ENCODE measurements around the gene HS3ST1. TPM values are rescaled to one million over a fixed set of nuclear protein-coding genes. Genes with fewer than 3 reads are reported as not detected.
"Not testable (repeated sequence)": the region's sequence is repeated elsewhere in the genome, so short reads cannot be mapped to it uniquely, and the experiment has no call there.

The HS3ST1 gene
- polyA plus RNA-seq, 1 donor from 2014 or later = 5.5 TPM

- H3K4me1 Mint-ChIP-seq = peaks cover 14 to 45% (median 31%) of the 10 kb centered on the region in 3 donors
- H3K27me3 Mint-ChIP-seq = no peaks in the 10 kb centered on the region
- H3K27ac Mint-ChIP-seq = no peak overlapping the region
- H3K9me3 Mint-ChIP-seq = no peaks in the 10 kb centered on the region
- peaks cover 12% of the 10 kb centered on the region for H3K36me3 Mint-ChIP-seq
- no peak overlapping the region for H3K4me3 Mint-ChIP-seq
Observed at GRCh38 chr4:11402192-11402591, 26.5 kb downstream of the HS3ST1 start.

- no peaks in the 10 kb centered on the region for H3K27me3 Mint-ChIP-seq
- peaks cover 9 to 28% (median 15%) of the 10 kb centered on the region in 3 donors for H3K4me1 Mint-ChIP-seq
- no peak overlapping the region for H3K4me3 Mint-ChIP-seq
- H3K27ac Mint-ChIP-seq = no peak overlapping the region
- no peaks in the 10 kb centered on the region for H3K9me3 Mint-ChIP-seq
- peaks cover 15% of the 10 kb centered on the region for H3K36me3 Mint-ChIP-seq
Observed at GRCh38 chr4:11399461-11399971, 29.2 kb downstream of the HS3ST1 start.

- H3K27me3 Mint-ChIP-seq = no peaks in the 10 kb centered on the region
- peak overlapping the region in 1 of 3 donors; percentile 46 for H3K27ac Mint-ChIP-seq
- peak overlapping the region in 2 of 4 donors; percentile 14 to 83 for H3K4me3 Mint-ChIP-seq
- no peaks in the 10 kb centered on the region for H3K9me3 Mint-ChIP-seq
- H3K4me1 Mint-ChIP-seq = peaks cover 9 to 22% (median 12%) of the 10 kb centered on the region in 3 donors
- peaks cover 15% of the 10 kb centered on the region for H3K36me3 Mint-ChIP-seq
Observed at GRCh38 chr4:11397819-11398610, 30.7 kb downstream of the HS3ST1 start.

- no peak overlapping the region for H3K4me3 Mint-ChIP-seq
- peaks cover 15% of the 10 kb centered on the region for H3K36me3 Mint-ChIP-seq
- no peaks in the 10 kb centered on the region for H3K27me3 Mint-ChIP-seq
- H3K4me1 Mint-ChIP-seq = peaks cover 4 to 15% (median 8%) of the 10 kb centered on the region in 3 donors
- H3K9me3 Mint-ChIP-seq = no peaks in the 10 kb centered on the region
- peak overlapping the region in 2 of 3 donors; percentile 5 to 33 for H3K27ac Mint-ChIP-seq
Observed at GRCh38 chr4:11397146-11397545, 31.5 kb downstream of the HS3ST1 start.

GRCh38 chr4:11393551-11393950 is 35.1 kb downstream of the HS3ST1 start:
- no peaks in the 10 kb centered on the region for H3K9me3 Mint-ChIP-seq
- no peak overlapping the region for H3K4me3 Mint-ChIP-seq
- H3K27me3 Mint-ChIP-seq = no peaks in the 10 kb centered on the region

GRCh38 chr4:11384072-11384471 is 44.6 kb downstream of the HS3ST1 start:
- not testable (repeated sequence) for H3K4me1 Mint-ChIP-seq, H3K9me3 Mint-ChIP-seq, H3K36me3 Mint-ChIP-seq, H3K27ac Mint-ChIP-seq, H3K4me3 Mint-ChIP-seq, H3K27me3 Mint-ChIP-seq

More at GRCh38 chr4:11393551-11393950, 35.1 kb downstream of the HS3ST1 start:
- Mint-ChIP-seq H3K36me3 (peaks cover 8% of the 10 kb centered on the region), H3K4me1 (peaks cover 2 to 12% (median 8%) of the 10 kb centered on the region in 3 donors), H3K27ac (no peak overlapping the region)

GRCh38 chr4:11376571-11376970 is 52.1 kb downstream of the HS3ST1 start:
- Mint-ChIP-seq H3K9me3 (no peaks in the 10 kb centered on the region), H3K4me3 (no peak overlapping the region), H3K36me3 (no peaks in the 10 kb centered on the region), H3K27ac (no peak overlapping the region), H3K27me3 (no peaks in the 10 kb centered on the region), H3K4me1 (no peaks in the 10 kb centered on the region)

GRCh38 chr4:11376146-11376545 is 52.5 kb downstream of the HS3ST1 start:
- no peaks in the 10 kb centered on the region for H3K9me3 Mint-ChIP-seq
- no peaks in the 10 kb centered on the region for H3K36me3 Mint-ChIP-seq
- H3K27ac Mint-ChIP-seq = no peak overlapping the region
- H3K4me1 Mint-ChIP-seq = no peaks in the 10 kb centered on the region
- H3K27me3 Mint-ChIP-seq = no peaks in the 10 kb centered on the region
- H3K4me3 Mint-ChIP-seq = no peak overlapping the region

GRCh38 chr4:11368701-11369115 is 60.0 kb downstream of the HS3ST1 start:
- Mint-ChIP-seq H3K27ac (no peak overlapping the region), H3K4me1 (peaks cover 1 to 7% (median 1%) of the 10 kb centered on the region in 3 donors), H3K27me3 (peaks cover 8% of the 10 kb centered on the region), H3K4me3 (peak overlapping the region in 1 of 4 donors; percentile 32), H3K36me3 (no peaks in the 10 kb centered on the region), H3K9me3 (peaks cover 0 to 2% (median 0%) of the 10 kb centered on the region in 3 donors)

- H3K9me3 Mint-ChIP-seq = peaks cover 0 to 2% (median 0%) of the 10 kb centered on the region in 3 donors
- H3K4me3 Mint-ChIP-seq = no peak overlapping the region
- H3K4me1 Mint-ChIP-seq = peaks cover 1 to 7% (median 1%) of the 10 kb centered on the region in 3 donors
- peaks cover 8% of the 10 kb centered on the region for H3K27me3 Mint-ChIP-seq
- H3K27ac Mint-ChIP-seq = no peak overlapping the region
- no peaks in the 10 kb centered on the region for H3K36me3 Mint-ChIP-seq
Observed at GRCh38 chr4:11367371-11367770, 61.3 kb downstream of the HS3ST1 start.

GRCh38 chr4:11366859-11367258 is 61.8 kb downstream of the HS3ST1 start:
- Mint-ChIP-seq H3K9me3 (peaks cover 0 to 2% (median 0%) of the 10 kb centered on the region in 3 donors), H3K4me1 (peaks cover 1 to 7% (median 1%) of the 10 kb centered on the region in 3 donors), H3K4me3 (no peak overlapping the region), H3K27me3 (peaks cover 8% of the 10 kb centered on the region), H3K36me3 (no peaks in the 10 kb centered on the region), H3K27ac (no peak overlapping the region)

GRCh38 chr4:11365039-11365438 is 63.7 kb downstream of the HS3ST1 start:
- Mint-ChIP-seq H3K27me3 (peaks cover 8% of the 10 kb centered on the region), H3K4me3 (no peak overlapping the region), H3K4me1 (peaks cover 1 to 7% (median 1%) of the 10 kb centered on the region in 3 donors), H3K27ac (no peak overlapping the region), H3K9me3 (peaks cover 0 to 5% (median 0%) of the 10 kb centered on the region in 3 donors), H3K36me3 (no peaks in the 10 kb centered on the region)

GRCh38 chr4:11359591-11359990 is 69.1 kb downstream of the HS3ST1 start:
- peaks cover 4 to 6% (median 5%) of the 10 kb centered on the region in 3 donors for H3K9me3 Mint-ChIP-seq
- H3K36me3 Mint-ChIP-seq = peaks cover 2% of the 10 kb centered on the region
- no peaks in the 10 kb centered on the region for H3K4me1 Mint-ChIP-seq

GRCh38 chr4:11355226-11355625 is 73.5 kb downstream of the HS3ST1 start:
- H3K36me3 Mint-ChIP-seq = peaks cover 4% of the 10 kb centered on the region
- H3K9me3 Mint-ChIP-seq = peaks cover 2 to 6% (median 4%) of the 10 kb centered on the region in 3 donors
- no peak overlapping the region for H3K27ac Mint-ChIP-seq
- no peaks in the 10 kb centered on the region for H3K4me1 Mint-ChIP-seq
- no peaks in the 10 kb centered on the region for H3K27me3 Mint-ChIP-seq
- H3K4me3 Mint-ChIP-seq = no peak overlapping the region

More at GRCh38 chr4:11359591-11359990, 69.1 kb downstream of the HS3ST1 start:
- Mint-ChIP-seq H3K27me3 (no peaks in the 10 kb centered on the region), H3K27ac (no peak overlapping the region), H3K4me3 (no peak overlapping the region)

GRCh38 chr4:11354531-11354930 is 74.2 kb downstream of the HS3ST1 start:
- no peak overlapping the region for H3K4me3 Mint-ChIP-seq
- H3K36me3 Mint-ChIP-seq = peaks cover 4% of the 10 kb centered on the region
- H3K9me3 Mint-ChIP-seq = peaks cover 2 to 6% (median 4%) of the 10 kb centered on the region in 3 donors
- H3K27ac Mint-ChIP-seq = no peak overlapping the region
- H3K4me1 Mint-ChIP-seq = no peaks in the 10 kb centered on the region
- H3K27me3 Mint-ChIP-seq = no peaks in the 10 kb centered on the region

Measured in IgD-negative memory B cell (primary cell).